BJ (cell line): Measurements from ENCODE around the gene IFIT3. TPM values are rescaled to one million over a fixed set of nuclear protein-coding genes. Genes with fewer than 3 reads are reported as not detected.

Experiments used
- CTCF ChIA-PET: fragments of 350-600 bp; formaldehyde crosslinking; extraction: SDS; loops from one replicate; lab custom pipeline; 2021; ENCODE audit warnings: antibody characterized with exemption, inconsistent platforms; lab: Yijun Ruan, JAX
- POLR2A ChIA-PET: fragments of 300-600 bp; sonication (Branson Sonifier 250); formaldehyde crosslinking; extraction: SDS; loops from one replicate; lab custom pipeline; 2021; ENCODE audit warnings: antibody characterized with exemption; lab: Charles Lee
- DNase-seq: peaks from one replicate; pipeline ENCODE4 v3.0.0-alpha.2; 2011; ENCODE audit warnings: low read depth
- H3K27me3 ChIP-seq: 2 replicates; pipeline ENCODE4 v1.6.0; 2011; ENCODE audit warnings: low read length; ENCODE audit not compliant: control insufficient read depth, insufficient read depth
- H3K36me3 ChIP-seq: 2 replicates; pipeline ENCODE4 v1.5.1; 2011; ENCODE audit warnings: low read length; ENCODE audit not compliant: control insufficient read depth, insufficient read depth
- H3K4me3 ChIP-seq: 2 replicates; pipeline ENCODE4 v1.5.1; 2011; ENCODE audit warnings: low read depth, mild to moderate bottlenecking, control low read depth, low read length
- polyA plus RNA-seq: library from polyadenylated mRNA; depleted of rRNA; stranded (reverse); fragments of >200 nt; gene quantifications from 2 replicates; pipeline ENCODE4 v1.2.3, GENCODE V29; 2011
- TF ChIP-seq, protein P1 (sequence below): IDR thresholded peaks from 2 replicates; pipeline ENCODE4 v1.5.1; 2011; ENCODE audit warnings: low read depth, mild to moderate bottlenecking, control low read depth, inconsistent platforms, low read length, moderate library complexity; ENCODE audit not compliant: insufficient read depth

IFIT3 gene
- polyA plus RNA-seq, 1 experiment, result 18.7 TPM

DNA sequence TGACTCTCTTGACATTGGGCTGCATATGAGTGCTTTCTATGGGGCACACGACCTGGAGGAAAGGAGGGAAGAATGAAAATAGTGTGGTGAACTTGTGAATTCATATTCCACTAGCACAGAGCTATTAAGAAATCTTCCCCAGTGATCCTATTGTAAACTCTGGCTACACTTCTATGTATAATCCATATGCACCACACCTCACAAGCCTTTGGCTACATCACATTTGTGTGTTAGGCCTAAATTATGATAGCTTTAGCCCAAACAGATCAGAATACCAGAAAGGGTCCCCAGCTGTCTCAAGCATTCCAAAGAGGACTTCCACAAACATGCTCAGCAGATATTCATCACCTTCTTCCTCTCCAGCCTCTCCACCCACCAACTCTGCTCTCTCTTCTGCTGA, 40.3 kb downstream of the IFIT3 start:
- no peak overlapping the region for H3K4me3 ChIP-seq
- POLR2A ChIA-PET, result no interaction called here
- DNase-seq, result no peak
- TF ChIP-seq, protein P1, sequence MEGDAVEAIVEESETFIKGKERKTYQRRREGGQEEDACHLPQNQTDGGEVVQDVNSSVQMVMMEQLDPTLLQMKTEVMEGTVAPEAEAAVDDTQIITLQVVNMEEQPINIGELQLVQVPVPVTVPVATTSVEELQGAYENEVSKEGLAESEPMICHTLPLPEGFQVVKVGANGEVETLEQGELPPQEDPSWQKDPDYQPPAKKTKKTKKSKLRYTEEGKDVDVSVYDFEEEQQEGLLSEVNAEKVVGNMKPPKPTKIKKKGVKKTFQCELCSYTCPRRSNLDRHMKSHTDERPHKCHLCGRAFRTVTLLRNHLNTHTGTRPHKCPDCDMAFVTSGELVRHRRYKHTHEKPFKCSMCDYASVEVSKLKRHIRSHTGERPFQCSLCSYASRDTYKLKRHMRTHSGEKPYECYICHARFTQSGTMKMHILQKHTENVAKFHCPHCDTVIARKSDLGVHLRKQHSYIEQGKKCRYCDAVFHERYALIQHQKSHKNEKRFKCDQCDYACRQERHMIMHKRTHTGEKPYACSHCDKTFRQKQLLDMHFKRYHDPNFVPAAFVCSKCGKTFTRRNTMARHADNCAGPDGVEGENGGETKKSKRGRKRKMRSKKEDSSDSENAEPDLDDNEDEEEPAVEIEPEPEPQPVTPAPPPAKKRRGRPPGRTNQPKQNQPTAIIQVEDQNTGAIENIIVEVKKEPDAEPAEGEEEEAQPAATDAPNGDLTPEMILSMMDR, result no peak
- no peaks in the 10 kb centered on the region for H3K27me3 ChIP-seq
- CTCF ChIA-PET, result interaction anchor here (1.5 to 3.4 kb wide), 8 partner anchors 10 to 117 kb away, joined by 3 to 30 read pairs (median 8); partner anchors contain the start of genes IFIT1 and LIPA
- no peaks in the 10 kb centered on the region for H3K36me3 ChIP-seq

DNA sequence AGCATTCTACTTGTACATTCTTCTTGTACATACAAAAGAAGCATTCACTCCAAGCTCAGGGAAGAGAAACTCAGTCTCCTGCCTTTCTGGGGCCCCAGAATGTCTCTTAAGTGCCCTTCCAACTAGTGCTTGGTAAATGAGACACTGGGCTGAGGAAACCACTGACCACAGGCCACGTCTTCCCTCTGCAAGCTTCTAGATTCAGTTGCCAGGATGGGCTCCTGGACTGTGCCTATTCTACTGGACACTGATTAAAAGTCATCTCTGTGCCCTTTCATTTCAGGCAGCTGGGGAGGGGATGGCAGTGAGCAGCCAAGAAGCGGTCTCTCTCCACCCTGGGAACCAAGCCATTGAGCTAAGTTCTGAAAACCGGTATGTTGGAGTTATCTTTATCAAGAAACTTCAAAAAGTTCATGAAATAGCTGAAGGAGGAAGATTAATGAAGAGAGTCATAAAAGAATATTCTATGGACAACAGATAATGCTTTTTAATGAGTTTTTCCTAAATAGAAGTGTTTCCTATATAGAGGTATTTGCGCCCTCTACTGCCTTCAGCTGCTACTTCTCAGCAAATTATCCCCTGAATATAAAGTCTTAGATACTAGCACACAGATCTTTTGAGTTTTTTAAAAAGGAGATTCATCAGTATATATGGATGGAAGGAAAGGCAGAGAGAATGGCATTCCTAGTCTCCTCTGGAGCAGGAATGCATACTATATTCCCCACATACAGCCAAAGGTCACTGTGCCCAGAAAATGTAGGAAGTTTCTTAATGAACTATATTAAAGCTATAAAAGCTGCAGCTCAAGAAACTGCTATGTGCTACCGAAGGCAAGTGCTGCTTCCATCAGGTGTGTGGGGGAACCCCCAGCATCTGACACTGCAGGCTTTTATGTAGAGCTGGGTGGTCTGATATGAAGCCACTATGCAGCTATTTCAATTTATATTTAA, 41.6 kb downstream of the IFIT3 start:
- TF ChIP-seq, protein P1, result peak; percentile 58
- ChIA-PET POLR2A (interaction anchor here (0.6 kb wide), 2 partner anchors 41 to 549 kb away, joined by 3 read pairs; no protein-coding TSS in a partner anchor), CTCF (interaction anchor here (0.6 to 3.4 kb wide), 39 partner anchors 8 to 382 kb away, joined by 3 to 30 read pairs (median 4); partner anchors contain the start of genes IFIT1, IFIT1B, IFIT3 and IFIT5)
- no peak for DNase-seq
- Histone ChIP-seq H3K36me3 (no peaks in the 10 kb centered on the region), H3K27me3 (no peaks in the 10 kb centered on the region), H3K4me3 (no peak overlapping the region)

DNA sequence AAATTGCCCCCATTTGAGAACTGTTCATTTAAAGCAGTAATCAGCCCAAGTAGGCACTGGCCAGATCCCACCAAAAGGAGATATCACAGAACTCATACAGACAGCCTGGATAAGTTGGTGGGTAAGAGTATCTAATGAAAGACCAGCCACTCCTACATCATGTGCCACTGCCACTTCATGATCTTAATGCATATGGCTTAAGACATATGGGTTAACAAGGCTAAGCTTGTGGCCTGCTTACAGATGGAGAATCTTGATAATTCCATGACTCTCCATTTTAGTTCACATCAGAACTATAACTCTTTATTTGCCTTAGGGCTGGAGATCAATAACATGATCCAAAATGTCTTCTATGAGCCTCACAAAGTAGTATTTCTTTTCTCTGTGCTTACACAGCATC, 43.3 kb downstream of the IFIT3 start:
- H3K36me3 ChIP-seq, result no peaks in the 10 kb centered on the region
- no peak overlapping the region for H3K4me3 ChIP-seq
- no peak for DNase-seq
- TF ChIP-seq, protein P1, result no peak
- ChIA-PET POLR2A (no interaction called here), CTCF (interaction anchor here (0.6 to 1.4 kb wide), 3 partner anchors 136 to 196 kb away, joined by 3 read pairs; no protein-coding TSS in a partner anchor)
- H3K27me3 ChIP-seq, result no peaks in the 10 kb centered on the region

DNA sequence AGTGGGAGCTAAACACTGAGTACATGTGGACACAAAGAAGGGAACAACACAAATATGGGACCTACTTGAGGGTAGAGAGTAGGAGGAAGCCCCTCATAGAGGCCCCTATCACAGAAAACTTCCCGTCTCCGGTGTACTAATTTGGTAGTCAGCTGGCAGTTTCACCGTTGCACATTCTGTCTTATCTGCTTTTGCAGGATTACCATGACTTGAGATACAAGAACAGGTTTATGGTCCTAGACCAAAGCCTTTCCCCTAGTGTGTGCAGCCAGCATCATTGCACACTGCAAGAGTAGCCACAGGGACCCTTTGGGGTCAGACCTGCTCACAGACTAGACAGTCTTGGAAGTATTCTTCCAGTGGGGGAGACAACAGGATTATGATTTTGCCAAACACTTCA, 44.2 kb downstream of the IFIT3 start:
- Histone ChIP-seq H3K36me3 (no peaks in the 10 kb centered on the region), H3K4me3 (no peak overlapping the region), H3K27me3 (no peaks in the 10 kb centered on the region)
- TF ChIP-seq, protein P1, result no peak
- CTCF ChIA-PET, result interaction anchor here (0.6 to 1.4 kb wide), 4 partner anchors 46 to 195 kb away, joined by 3 read pairs; no protein-coding TSS in a partner anchor
- POLR2A ChIA-PET, result interaction anchor here (0.6 kb wide), 1 partner anchor 70 kb away, joined by 3 read pairs; no protein-coding TSS in a partner anchor
- no peak for DNase-seq
